Stimulated activated CD8-positive, alpha-beta memory T cell treated with anti-CD3 and anti-CD28 coated beads, Interleukin-4, amount 100 ng/mL, for 24 hours (primary cell): ENCODE measurements around the gene C21orf58.
"Not testable (repeated sequence)": the region's sequence is repeated elsewhere in the genome, so short reads cannot be mapped to it uniquely, and the experiment has no call there.

Experiments
- DNase-seq: peaks from one replicate; pipeline ENCODE4 v3.0.0-alpha.2; 2020; ENCODE audit warnings: low read depth

Gene C21orf58

GRCh38 chr21:46323710-46324389 lies at the start of gene C21orf58, which contains the start of gene PCNT:
TSS of gene C21orf58 (minus strand) at chr21:46323870. CDS start at chr21:46322738, 1,132 bp downstream.
TSS of gene PCNT (plus strand) at chr21:46324156. CDS start at chr21:46324229, 73 bp downstream.
- DNase-seq = peak; percentile 94

DNA sequence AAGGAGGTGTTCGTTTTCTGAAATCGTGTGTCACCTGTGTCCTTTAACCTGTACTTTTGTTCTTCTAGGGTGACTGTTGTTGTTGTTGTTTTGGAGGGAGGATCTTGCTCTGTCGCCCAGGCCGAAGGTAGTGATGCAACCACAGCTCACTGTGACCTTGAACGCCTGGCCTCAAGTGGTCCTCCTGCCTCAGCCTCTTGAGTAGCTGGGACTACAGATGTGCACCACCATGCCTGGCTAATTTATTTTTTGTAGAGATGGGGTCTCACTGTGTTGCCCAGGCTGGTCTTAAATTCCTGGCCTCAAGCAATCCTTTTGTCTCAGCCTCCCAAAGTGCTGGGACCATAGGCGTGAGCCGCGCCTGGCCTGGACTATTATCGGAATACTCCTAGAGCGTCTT lies 49.3 kb upstream of the C21orf58 start:
- not testable (repeated sequence) for DNase-seq

- DNase-seq = no peak
Measured at GRCh38 chr21:46372014-46372485, 48.4 kb upstream of the C21orf58 start.

DNA sequence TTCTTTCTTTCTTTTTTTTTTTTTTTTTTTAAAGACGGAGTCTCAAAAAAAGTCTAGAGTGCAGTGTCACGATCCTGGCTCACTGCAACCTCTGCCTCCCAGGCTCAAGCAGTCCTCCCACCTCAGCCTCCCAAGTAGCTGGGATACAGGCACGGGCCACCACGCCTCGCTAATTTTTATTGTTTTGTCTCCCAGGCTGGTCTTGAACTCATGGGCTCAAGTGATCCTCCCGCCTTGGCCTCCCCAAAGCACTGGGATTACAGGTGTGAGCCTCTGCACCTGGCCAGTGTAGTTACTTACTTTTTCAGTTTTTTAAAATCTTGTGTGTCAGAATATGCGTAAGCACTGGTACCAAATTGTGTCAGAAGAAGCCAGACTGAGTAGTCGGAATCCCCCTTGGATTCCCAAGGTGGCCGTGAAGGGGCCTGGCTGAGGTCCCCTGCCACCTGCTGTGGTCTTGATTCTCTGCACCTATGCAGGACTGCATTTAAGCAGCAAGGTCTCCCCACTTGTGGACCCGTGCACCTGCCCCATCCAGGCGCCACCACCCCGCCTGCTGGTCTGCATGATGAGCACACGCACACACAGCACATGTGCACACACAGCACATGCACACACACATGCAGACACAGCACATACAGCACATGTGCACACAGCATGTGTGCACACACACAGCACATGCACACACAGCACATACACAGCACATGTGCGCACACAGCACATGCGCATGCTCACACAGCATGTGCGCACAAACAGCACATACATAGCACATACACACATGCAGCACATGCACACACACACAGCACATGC lies 47.7 kb upstream of the C21orf58 start:
- DNase-seq = no peak

DNA sequence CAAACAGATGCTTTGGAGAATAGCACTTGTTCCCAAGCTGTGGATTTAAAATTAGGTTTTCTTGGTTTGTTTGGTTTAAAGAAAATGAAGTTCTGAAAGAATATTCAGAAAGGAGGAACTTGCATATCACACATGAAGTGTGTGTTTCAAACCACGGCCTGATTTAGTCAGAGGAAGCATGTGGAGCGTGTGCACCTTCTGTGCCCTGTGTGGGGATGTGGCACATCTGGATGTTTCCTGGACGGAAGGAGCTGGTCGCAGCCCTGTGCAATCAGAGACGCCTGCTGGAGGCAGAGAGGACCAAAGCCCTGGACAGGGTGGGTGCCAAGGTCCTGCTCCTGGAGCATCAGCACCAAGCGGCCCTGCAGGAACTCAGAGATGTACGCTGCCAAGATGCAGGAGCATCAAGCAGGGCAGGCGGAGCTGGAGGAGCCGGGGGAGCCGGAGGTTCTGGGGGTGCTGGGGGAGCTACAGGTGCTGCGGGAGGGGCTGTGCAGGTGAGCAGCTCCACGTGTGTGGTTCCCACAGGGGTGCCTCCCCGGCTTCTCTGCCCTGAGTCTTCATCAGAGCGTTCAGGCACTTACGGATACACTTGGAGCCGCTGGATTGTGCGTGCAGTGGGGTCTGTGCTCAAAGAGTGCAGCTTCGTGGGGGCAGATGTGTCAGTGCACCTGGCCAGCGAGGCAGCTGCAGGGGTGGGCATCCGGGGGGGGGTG lies 46.0 kb upstream of the C21orf58 start:
- no peak for DNase-seq

DNA sequence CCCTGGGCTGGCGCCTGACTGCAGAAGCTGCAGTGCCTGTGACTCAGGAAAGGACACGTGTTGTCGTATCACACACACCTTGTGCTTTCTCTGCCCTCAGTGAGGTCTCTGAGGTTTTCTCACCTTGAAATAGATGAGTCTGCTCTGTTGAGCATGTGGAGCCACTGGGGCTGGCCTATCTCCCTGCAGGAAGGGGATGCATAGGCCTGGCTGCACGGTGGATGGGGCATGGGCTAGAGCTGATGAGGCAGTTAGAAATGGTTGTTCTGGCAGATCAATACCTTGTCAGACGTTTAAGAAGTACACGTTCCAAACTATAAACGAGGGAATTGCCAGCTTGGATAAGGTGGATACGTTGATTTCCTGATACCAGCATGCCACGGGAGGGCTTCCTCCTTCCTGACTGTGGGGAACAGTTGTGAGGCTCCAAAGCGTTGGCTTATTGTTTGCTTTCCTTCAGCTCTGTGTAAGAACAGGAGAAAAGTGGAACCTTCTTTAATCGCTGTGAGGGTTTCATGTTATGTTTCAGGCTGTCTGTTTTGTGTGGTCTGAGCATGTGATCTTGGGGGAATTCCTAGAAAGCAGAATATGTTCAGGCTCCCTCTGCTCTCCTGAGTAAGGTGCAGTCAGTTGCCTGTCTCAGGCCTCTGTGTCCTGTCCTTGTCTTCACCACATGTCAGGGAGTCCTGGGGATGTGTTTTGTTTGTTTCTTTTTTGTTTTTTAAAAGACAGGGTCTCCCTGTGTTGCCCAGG lies 45.0 kb upstream of the C21orf58 start:
- peak; percentile 29 for DNase-seq

- DNase-seq = no peak
Measured at GRCh38 chr21:46366966-46367365, 43.3 kb upstream of the C21orf58 start.

DNA sequence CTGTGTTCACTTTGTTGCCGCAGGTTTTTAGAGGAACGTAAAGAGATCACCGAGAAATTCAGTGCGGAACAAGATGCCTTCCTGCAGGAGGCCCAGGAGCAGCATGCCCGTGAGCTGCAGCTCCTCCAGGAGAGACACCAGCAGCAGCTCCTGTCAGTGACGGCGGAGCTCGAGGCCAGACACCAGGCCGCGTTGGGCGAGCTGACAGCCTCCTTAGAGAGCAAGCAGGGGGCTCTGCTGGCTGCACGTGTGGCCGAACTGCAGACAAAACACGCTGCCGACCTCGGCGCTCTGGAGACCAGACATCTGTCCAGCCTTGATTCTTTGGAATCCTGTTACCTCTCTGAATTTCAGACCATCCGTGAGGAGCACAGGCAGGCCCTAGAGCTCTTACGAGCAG lies 42.9 kb upstream of the C21orf58 start:
- DNase-seq = no peak

GRCh38 chr21:46366091-46366490 lies 42.4 kb upstream of the C21orf58 start:
- no peak for DNase-seq

- no peak for DNase-seq
Measured at GRCh38 chr21:46363698-46364097, 40.0 kb upstream of the C21orf58 start.

GRCh38 chr21:46362946-46363345 lies 39.3 kb upstream of the C21orf58 start:
- no peak for DNase-seq

GRCh38 chr21:46361935-46362334 lies 38.3 kb upstream of the C21orf58 start:
- DNase-seq = no peak

GRCh38 chr21:46361176-46361575 lies 37.5 kb upstream of the C21orf58 start:
- DNase-seq = no peak

GRCh38 chr21:46357684-46358425 lies 34.2 kb upstream of the C21orf58 start:
- DNase-seq = no peak

GRCh38 chr21:46357335-46357604 lies 33.6 kb upstream of the C21orf58 start:
- DNase-seq = no peak

GRCh38 chr21:46356494-46357334 lies 33.0 kb upstream of the C21orf58 start:
- no peak for DNase-seq

DNA sequence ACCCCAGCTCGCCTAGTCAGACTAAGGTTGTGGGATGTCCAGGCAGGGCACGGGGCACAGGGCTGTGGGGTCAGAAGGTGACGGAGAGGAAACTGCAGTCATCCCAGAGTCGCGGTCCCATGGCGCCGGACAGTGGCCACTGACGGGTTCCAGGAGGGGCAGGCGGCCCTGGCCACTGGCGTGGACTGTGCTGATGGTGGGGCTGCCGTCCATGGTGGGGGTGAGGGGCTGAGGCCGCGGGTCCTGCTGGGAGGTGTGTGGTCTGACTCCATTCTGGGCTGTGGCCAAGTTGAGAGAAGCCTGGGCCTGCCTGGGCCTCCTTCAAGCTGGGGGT lies 32.3 kb upstream of the C21orf58 start:
- DNase-seq = no peak

- peak; percentile 16 for DNase-seq
Measured at GRCh38 chr21:46355161-46356004, 31.7 kb upstream of the C21orf58 start.

DNA sequence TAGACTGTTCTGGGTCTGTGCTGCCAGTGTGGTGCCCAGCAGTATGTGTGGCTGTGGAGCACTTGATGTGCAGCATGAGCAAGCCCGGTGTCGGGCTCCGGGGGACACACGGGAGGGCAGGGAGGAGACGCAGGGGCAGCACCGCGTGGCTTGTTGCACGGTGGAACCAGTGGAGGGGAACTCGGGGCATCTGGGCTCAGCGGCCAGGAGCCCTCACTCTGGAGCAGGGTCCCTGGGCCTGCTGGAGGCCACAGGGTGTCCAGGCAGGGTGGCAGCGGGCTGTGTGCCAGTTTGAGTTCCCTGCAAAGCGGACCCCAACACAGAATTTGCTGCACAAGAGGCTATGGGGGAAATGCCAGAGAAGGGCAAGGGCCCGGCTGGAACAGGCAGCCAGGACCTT lies 30.8 kb upstream of the C21orf58 start:
- no peak for DNase-seq

DNA sequence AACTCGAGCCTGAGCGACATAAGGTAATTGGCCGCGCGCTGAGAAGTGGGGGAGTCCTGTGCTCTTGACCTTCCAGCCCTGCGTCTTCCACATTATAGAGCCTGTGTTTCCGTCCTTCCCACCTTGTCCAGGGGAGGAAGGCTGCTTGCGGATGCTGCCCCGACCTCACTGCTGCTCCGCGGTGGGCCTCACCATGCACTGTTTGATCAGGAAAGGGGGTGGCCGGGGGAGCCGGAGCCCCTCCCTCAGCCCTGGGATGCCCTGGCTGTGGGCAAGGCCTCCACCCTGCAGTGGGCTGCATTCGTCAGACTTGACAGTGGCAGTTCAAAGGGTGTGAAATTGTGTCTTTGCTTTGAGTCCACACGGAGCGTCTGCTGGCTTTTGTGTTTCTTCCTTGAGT lies 30.4 kb upstream of the C21orf58 start:
- no peak for DNase-seq
